Fibroblast of villous mesenchyme (primary cell): Measurements from ENCODE around the gene DNAH3. TPM values are rescaled to one million over a fixed set of nuclear protein-coding genes. Genes with fewer than 3 reads are reported as not detected.
"Not testable (repeated sequence)": the region's sequence is repeated elsewhere in the genome, so short reads cannot be mapped to it uniquely, and the experiment has no call there.

Source experiments
- DNase-seq: peaks from one replicate; pipeline ENCODE4 v3.0.0-alpha.2; 2010; ENCODE audit warnings: low read depth
- H3K4me3 ChIP-seq: 2 replicates; pipeline ENCODE4 v1.5.1; 2011; ENCODE audit warnings: low read depth, mild to moderate bottlenecking, low read length
- total RNA-seq: library from RNA; depleted of rRNA; stranded (reverse); fragments of >200 nt; gene quantifications from 2 replicates; pipeline ENCODE4 v1.2.3, GENCODE V29; 2012
- TF ChIP-seq, protein P1 (sequence below): IDR thresholded peaks from 2 replicates; pipeline ENCODE4 v1.5.1; 2012; ENCODE audit warnings: low read depth, mild to moderate bottlenecking, low read length; ENCODE audit not compliant: insufficient read depth

Gene DNAH3
- total RNA-seq, 1 donor, result under 0.01 TPM

DNA sequence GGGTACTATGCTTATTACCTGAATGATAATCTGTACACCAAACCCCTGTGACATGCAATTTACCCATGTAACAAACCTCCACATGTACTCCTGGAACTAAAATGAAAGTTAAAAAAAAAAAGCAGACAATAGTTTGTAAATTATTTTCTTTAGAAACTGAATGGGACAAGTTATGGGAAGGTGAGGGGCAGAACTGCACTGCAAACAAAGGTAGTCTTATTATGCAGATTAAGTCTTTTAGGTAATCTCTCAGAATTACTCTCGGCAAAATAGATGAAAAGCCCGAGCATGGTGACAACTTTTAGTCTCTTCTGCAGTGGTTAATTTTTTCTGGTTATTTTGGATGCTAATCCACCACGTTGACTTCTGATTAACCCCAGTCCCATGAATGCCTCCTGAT, 33.3 kb upstream of the DNAH3 start:
- no peak for DNase-seq
- TF ChIP-seq, protein P1, sequence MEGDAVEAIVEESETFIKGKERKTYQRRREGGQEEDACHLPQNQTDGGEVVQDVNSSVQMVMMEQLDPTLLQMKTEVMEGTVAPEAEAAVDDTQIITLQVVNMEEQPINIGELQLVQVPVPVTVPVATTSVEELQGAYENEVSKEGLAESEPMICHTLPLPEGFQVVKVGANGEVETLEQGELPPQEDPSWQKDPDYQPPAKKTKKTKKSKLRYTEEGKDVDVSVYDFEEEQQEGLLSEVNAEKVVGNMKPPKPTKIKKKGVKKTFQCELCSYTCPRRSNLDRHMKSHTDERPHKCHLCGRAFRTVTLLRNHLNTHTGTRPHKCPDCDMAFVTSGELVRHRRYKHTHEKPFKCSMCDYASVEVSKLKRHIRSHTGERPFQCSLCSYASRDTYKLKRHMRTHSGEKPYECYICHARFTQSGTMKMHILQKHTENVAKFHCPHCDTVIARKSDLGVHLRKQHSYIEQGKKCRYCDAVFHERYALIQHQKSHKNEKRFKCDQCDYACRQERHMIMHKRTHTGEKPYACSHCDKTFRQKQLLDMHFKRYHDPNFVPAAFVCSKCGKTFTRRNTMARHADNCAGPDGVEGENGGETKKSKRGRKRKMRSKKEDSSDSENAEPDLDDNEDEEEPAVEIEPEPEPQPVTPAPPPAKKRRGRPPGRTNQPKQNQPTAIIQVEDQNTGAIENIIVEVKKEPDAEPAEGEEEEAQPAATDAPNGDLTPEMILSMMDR, result no peak
- no peak overlapping the region for H3K4me3 ChIP-seq

DNA sequence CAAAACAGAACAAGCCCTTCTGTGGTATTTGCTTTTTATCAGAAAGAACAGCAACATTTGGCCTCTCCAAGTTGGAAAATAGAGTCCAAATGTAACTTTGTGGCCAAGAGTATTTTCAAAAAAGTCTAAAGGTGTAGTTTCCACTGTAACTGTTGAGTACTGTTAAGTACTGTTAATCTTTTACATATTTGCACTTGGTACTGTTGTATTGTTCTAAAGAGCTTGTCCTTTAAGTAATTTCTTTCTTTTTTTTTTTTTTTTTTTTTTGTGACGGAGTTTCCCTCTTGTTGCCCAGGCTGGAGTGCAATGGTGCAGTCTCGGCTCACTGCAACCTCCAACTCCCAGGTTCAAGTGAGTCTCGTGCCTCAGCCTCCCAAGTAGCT, 29.3 kb upstream of the DNAH3 start:
- H3K4me3 ChIP-seq, result no peak overlapping the region
- DNase-seq, result no peak
- TF ChIP-seq, protein P1, result no peak

DNA sequence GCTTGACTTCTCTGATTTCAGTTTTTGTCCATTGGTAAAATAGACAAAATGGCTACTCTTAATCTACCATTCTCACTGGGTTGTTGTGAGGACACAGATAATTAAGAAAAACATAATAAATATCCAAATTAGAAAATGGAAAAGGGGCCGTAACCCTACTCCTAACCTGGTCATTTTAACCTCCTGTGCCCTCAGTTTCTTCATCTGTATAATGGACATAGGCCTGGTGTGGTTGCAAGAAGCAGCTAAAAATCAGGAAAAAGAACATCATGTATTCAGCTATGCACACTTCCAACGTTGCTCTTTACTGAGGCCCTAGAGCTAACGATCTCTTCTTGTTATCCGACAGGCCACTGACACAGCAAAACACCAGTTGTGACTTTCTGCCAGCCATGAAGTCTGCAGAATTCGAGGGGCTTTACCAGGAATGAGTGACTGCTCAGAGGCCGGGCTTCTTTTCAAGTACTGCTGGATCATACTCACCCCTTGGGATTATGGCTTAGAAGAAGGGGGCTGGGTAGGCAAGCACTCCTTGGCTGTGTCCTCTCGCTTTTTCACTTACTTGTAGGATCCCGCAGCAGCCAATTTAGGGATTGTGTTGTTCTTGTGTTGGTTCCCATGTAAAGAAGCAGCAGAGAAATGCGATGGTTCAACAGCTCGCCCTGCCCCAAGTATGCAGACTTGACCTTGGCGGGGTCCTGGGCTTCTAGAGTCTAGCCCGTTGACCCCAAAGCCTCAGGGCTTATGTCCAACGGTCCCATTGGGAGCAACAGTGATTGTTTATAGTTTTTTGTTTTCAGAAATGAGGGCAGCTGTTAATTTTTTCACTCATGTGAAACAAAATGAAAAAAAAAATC, 28.7 kb upstream of the DNAH3 start:
- H3K4me3 ChIP-seq, result no peak overlapping the region
- TF ChIP-seq, protein P1, result no peak
- peak; percentile 12 for DNase-seq

DNA sequence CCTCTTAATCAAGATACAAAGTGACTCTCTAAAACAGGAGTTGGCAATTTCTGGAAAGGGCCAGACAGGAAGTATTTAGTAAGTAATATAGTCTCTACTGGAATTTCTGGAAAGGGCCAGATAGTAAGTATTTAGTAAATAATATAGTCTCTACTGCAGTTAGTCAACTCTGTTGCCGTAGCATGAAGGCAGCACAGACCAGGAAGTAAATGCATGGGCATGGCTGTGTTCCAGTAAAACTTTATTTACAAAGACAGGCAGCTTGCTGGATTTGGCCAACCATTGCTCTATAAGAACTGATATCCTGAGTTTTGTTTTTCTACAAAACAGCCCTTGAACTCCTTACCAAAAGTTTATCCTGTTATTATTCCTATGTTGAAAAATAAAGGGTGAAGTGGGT, 24.8 kb upstream of the DNAH3 start:
- TF ChIP-seq, protein P1, result no peak
- no peak for DNase-seq
- no peak overlapping the region for H3K4me3 ChIP-seq

DNA sequence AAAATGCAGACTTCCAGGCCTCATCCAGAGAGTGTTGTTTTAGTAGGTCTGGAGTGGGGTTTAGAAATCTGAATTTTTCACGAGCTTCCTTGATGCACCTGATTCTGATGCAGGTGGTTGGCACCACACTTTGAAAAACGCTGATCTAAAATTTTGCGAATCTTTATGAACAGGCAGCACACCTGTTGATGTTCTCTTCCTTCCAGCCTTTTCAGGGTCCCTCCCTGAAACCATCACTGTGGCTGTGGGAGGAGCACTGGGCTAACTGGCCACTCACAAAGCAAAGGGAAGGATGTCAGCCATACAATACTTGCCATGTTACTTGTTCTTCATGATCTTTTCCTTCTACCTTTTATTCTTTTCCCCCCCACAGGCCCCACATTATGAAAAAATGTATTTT, 22.0 kb upstream of the DNAH3 start:
- TF ChIP-seq, protein P1, result no peak
- no peak overlapping the region for H3K4me3 ChIP-seq
- DNase-seq, result no peak

DNA sequence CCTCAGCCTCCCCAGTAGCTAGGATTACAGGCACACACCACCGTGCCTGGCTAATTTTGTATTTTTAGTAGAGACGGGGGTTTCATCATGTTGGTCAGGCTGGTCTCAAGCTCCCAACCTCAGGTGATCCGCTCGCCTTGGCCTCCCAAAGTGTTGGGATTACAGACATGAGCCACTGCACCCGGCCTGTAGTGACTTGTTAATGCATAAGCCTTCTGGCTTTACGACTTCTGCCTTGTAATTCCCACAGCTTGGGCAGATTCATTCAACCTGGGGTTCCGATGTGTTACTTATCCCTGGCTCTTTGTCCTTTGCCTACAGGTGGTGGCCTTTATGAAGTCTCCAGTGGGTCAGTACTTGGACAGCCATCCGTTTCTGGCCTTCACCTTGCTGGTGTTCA, 19.5 kb upstream of the DNAH3 start:
- H3K4me3 ChIP-seq, DNase-seq: not testable (repeated sequence)

DNA sequence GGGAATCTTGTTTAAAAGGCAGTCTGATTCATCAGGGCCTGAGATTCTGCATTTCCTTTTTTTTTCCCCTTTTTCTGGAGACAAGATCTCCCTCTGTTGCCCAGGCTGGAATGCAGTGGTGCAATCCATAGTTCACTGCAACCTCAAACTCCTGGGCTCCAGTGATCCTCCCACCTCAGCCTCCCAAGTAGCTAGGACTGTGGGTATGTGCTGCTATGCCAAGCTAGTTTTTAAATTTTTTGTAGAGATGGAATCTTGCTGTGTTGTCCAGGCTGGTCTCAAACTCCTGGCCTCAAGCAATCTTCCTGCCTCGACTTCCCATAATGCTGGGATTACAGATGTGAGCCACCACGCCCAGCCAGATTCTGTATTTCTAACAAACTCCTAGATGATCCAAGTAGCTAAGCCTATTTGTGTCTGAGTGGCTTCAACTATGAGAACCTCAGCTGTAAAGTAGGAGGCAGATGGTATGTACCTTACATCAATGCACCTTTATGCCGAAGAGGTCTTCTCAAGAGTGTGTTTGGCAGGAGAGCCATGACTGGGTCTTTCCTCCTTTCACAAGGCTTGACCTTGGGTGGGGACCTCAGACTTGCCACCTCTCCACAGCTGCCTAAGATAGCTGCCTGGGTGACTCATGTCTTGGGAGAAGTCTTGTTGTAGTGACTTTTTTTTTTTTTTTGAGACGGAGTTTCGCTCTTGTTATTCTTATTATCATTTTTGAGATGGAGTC, 18.8 kb upstream of the DNAH3 start:
- H3K4me3 ChIP-seq, result no peak overlapping the region
- TF ChIP-seq, protein P1, result no peak
- peak; percentile 52 for DNase-seq
